Pancreas (tissue), 10 donors: ENCODE results near the gene COG3. TPM values are rescaled to one million over a fixed set of nuclear protein-coding genes. Genes with fewer than 3 reads are reported as not detected.

Source experiments
- ATAC-seq, 4 donors: fragments of 200-7000 bp; cut with Tn5 transposase; one replicate each; pipeline versions ENCODE4 v1.8.0 to v1.9.1; 2020; ENCODE audit warnings: mild to moderate bottlenecking in 4 of 4, moderate library complexity in 4 of 4
- DNase-seq, 6 donors: peaks; one replicate each; pipeline ENCODE4 v3.0.0-alpha.2; 2020
- FAIRE-seq: peaks from 2 replicates; lab custom pipeline; 2012; peaks lifted over from hg19 to GRCh38; lab: Jason Lieb, UNC
- H3K27ac ChIP-seq, 4 donors: fragments of 200-600 bp; sonication (generic); 1 replicate in 3 of 4; 2 replicates in 1 of 4; pipeline versions ENCODE4 v1.5.0 to v1.8.0; 2020
- H3K27me3 ChIP-seq, 4 donors: fragments of 200-600 bp; one replicate each; pipeline ENCODE4 v1.8.0; 2021
- H3K36me3 ChIP-seq, 3 donors: fragments of 200-600 bp; sonication (generic) in 1 of 3; one replicate each; pipeline versions ENCODE4 v1.5.0 to v1.8.0; 2020 to 2021
- H3K4me1 ChIP-seq, 3 donors: fragments of 200-600 bp; one replicate each; pipeline ENCODE4 v1.8.0; 2021
- H3K4me3 ChIP-seq, 4 donors: fragments of 200-600 bp; sonication (generic) in 2 of 4; one replicate each; pipeline versions ENCODE4 v1.5.0 to v1.8.0; 2020 to 2021
- H3K9me3 ChIP-seq, 4 donors: fragments of 200-600 bp; one replicate each; pipeline ENCODE4 v1.8.0; 2021
- WGBS, 2 donors: extraction: QIAGEN DNeasy Blood & Tissue Kit; methylation state at CpG; one replicate each; pipeline ENCODE4 v1.1.7; 2013; 5-methylcytosine and 5-hydroxymethylcytosine counted together
- intact Hi-C, 3 donors: fragments of 100-400 bp; cut with DNase I; formaldehyde crosslinking; loops; one replicate each; pipeline versions ENCODE4 v1.11.1 to v1.14.2; 2022
- polyA plus RNA-seq, 2 donors: library from polyadenylated mRNA; stranded (reverse); fragments of 200-250 nt; gene quantifications; one replicate each; pipeline ENCODE4 v1.2.3, GENCODE V29; 2013
- total RNA-seq, 6 donors: library from RNA; stranded (reverse); fragmentation: NEBNext Ultra II Directional in 4 of 6; extraction: Animal tissue kit (Norgen Biotek cat#: 25700) in 4 of 6; gene quantifications; one replicate each; pipeline versions ENCODE4 v1.2.1 to v1.2.4, GENCODE V29; 2021 to 2023
- TF ChIP-seq, protein P1 (sequence below), 4 donors: fragments of 200-600 bp; sonication (generic) in 3 of 4; IDR thresholded peaks; one replicate each; pipeline versions ENCODE4 v1.5.0 to v1.8.0; 2021; ENCODE audit warnings: antibody characterized with exemption in 4 of 4
- donor health status: healthy with polysubstance abuse.
- donor health status: DM: no; HTN: no; CAD: no; lungs with moderate emphysema.
- donor health status: DM: no; HTN: no; CAD: no.
- donor health status: control.
- donor health status: control.
- donor health status: Bipolar disorder and iron deficiency.
- donor health status: DM: yes; HTN: yes; CAD: no.
- donor health status: DM: no; HTN: no; CAD: no.
- donor health status: DM: no; HTN: no; CAD: no.
- donor health status: DM: yes; HTN: yes; CAD: no.

Gene COG3
- total and polyA plus RNA-seq, 8 donors = 15.0 to 19.9 (median 18.7) TPM

DNA sequence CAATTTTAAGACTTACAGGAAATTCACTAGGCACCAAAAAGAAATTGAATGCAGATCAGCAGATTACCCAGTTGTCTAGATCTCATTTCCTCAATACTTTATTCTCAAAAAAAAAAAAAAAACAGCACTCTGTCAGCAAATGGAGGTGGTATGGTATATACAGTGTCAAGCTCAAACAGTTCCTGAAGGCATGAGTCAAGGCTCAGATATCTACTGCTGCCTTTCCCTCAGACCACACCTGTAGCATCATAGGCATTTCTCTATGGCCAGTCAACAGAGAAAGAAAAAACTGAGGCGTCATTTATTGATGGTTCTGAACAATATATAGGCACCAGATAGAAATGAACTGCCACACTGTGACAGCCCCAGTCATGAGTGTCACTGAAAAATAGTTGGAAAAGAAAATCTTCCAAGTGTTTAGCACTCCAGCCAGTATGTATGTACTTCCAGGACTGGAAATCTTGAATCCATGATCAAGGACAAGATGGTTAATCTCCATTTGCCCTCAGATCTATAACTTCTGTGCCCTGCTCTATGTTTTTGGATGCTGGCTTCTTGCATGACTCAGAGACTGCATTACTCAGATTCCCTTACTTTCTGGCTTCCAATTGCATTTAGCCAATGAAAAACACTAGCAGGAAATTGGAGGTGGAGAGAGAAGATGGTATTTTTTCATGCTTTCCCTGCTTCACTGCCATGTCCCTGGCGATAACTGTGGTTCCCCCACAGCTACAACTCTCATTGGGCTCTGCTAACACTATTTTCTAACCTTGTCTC is 8.4 kb upstream of the COG3 start:
- Histone ChIP-seq H3K27ac (no peak overlapping the region), H3K36me3 (no peaks in the 10 kb centered on the region), H3K4me3 (no peak overlapping the region), H3K27me3 (no peaks in the 10 kb centered on the region), H3K9me3 (no peaks in the 10 kb centered on the region), H3K4me1 (no peaks in the 10 kb centered on the region)
- FAIRE-seq = no peak
- no peak for DNase-seq
- WGBS, 2 donors = 66 to 92% methylated on average over 2 of the region's 2 CpGs
- ATAC-seq = no peak
- TF ChIP-seq, protein P1, sequence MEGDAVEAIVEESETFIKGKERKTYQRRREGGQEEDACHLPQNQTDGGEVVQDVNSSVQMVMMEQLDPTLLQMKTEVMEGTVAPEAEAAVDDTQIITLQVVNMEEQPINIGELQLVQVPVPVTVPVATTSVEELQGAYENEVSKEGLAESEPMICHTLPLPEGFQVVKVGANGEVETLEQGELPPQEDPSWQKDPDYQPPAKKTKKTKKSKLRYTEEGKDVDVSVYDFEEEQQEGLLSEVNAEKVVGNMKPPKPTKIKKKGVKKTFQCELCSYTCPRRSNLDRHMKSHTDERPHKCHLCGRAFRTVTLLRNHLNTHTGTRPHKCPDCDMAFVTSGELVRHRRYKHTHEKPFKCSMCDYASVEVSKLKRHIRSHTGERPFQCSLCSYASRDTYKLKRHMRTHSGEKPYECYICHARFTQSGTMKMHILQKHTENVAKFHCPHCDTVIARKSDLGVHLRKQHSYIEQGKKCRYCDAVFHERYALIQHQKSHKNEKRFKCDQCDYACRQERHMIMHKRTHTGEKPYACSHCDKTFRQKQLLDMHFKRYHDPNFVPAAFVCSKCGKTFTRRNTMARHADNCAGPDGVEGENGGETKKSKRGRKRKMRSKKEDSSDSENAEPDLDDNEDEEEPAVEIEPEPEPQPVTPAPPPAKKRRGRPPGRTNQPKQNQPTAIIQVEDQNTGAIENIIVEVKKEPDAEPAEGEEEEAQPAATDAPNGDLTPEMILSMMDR (IDR thresholded peaks at IDR 0.05) = no peak
- intact Hi-C loops = no loop called here

GRCh38 chr13:45464141-45464686 is 525 bp upstream of the COG3 start:
- H3K27ac ChIP-seq = peak overlapping the region; percentile 82 to 95 (median 88)
- peak overlapping the region; percentile 3 to 93 (median 72) for H3K4me3 ChIP-seq
- intact Hi-C loops = loop anchor here in 1 of 3 donors (10.0 kb wide), 1 partner anchor 49 kb away; the partner anchor contains the start of gene SLC25A30
- no peak for FAIRE-seq
- TF ChIP-seq, protein P1 (IDR thresholded peaks at IDR 0.05) = no peak
- H3K36me3 ChIP-seq = no peaks in the 10 kb centered on the region
- peak in 2 of 6 donors; percentile 35 for DNase-seq
- 84 to 89% methylated on average over 9 of the region's 9 CpGs for WGBS, 2 donors
- no peaks in the 10 kb centered on the region for H3K27me3 ChIP-seq
- H3K4me1 ChIP-seq = peaks cover 22 to 34% (median 23%) of the 10 kb centered on the region in 3 donors
- no peaks in the 10 kb centered on the region for H3K9me3 ChIP-seq
- no peak for ATAC-seq

DNA sequence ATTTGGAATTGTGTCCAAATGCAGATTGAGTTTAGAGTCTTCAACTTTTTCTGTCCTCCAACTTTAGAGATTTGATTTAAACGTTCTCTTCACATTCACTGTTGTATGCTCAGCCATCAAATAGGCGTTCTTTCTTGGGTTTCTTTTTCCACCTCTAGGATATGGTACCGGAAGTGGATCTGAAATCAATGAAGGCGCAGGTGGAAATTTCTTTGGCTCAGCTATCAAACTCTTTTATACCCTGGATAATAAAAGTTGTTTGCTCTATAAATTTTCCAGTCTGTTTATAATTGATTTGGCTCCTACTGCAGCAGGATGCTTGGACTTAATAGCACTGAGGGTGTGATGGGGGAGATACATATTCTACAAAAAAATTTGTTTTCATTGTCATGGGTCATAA is 1.6 kb downstream of the COG3 start:
- Histone ChIP-seq H3K36me3 (no peaks in the 10 kb centered on the region), H3K27me3 (no peaks in the 10 kb centered on the region), H3K4me3 (peak overlapping the region in 3 of 4 donors; percentile 61 to 94 (median 93)), H3K9me3 (no peaks in the 10 kb centered on the region), H3K4me1 (peaks cover 23 to 46% (median 36%) of the 10 kb centered on the region in 3 donors), H3K27ac (peak overlapping the region in 1 of 4 donors; percentile 88)
- 23 to 26% methylated on average over 4 of the region's 4 CpGs for WGBS, 2 donors
- ATAC-seq (no peak), FAIRE-seq (no peak), DNase-seq (no peak)
- intact Hi-C loops = loop anchor here in 1 of 3 donors (10.0 kb wide), 1 partner anchor 52 kb away; the partner anchor contains the start of gene SLC25A30
- TF ChIP-seq, protein P1 (IDR thresholded peaks at IDR 0.05) = no peak

DNA sequence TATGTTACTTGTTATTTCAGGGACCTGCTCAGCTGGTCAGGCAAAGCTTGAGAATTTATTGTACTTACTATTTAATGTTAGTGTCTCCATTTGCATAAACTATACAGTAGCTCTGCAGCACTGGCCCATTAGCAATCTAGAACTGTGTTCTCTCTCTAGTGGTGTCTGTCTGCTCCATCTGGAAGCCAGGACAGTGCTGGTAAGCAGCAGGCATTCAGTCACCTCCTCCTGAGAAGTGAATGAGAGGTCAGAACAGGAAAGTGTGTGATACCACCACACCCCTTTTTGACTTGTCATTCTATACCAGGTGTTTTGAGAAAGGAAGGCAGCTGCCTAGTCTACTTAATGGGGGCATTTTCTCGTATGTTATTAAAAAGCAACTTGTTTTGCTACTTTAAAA is 3.9 kb downstream of the COG3 start:
- ATAC-seq (no peak), DNase-seq (no peak), FAIRE-seq (no peak)
- Histone ChIP-seq H3K36me3 (no peaks in the 10 kb centered on the region), H3K4me3 (no peak overlapping the region), H3K4me1 (peaks cover 23 to 46% (median 40%) of the 10 kb centered on the region in 3 donors), H3K9me3 (no peaks in the 10 kb centered on the region), H3K27ac (no peak overlapping the region), H3K27me3 (no peaks in the 10 kb centered on the region)
- WGBS, 2 donors = 15 to 19% methylated on average over 1 of the region's 1 CpG
- intact Hi-C loops = loop anchor here in 1 of 3 donors (10.0 kb wide), 1 partner anchor 54 kb away; the partner anchor contains the start of gene SLC25A30
- TF ChIP-seq, protein P1 (IDR thresholded peaks at IDR 0.05) = no peak
